HG02759 (cell line): ENCODE measurements around the gene SUMO2.
"Not testable (repeated sequence)": the region's sequence is repeated elsewhere in the genome, so short reads cannot be mapped to it uniquely, and the experiment has no call there.

Experiments
- ATAC-seq: cut with Tn5 transposase; IDR thresholded peaks from one replicate; pipeline ENCODE4 v1.9.1; 2021; ENCODE audit warnings: mild to moderate bottlenecking, moderate library complexity; ENCODE audit not compliant: unreplicated experiment

The SUMO2 gene

GRCh38 chr17:75182569-75183436, at the start of gene SUMO2:
SUMO2 (minus strand) TSS chr17:75182959; CDS start chr17:75182834, 125 bp downstream.
- peak; percentile 82 for ATAC-seq

- ATAC-seq: no peak
Observed at GRCh38 chr17:75231741-75232464, 49.1 kb upstream of the SUMO2 start.

GRCh38 chr17:75231071-75231470, 48.3 kb upstream of the SUMO2 start:
- no peak for ATAC-seq

GRCh38 chr17:75228847-75229246, 46.1 kb upstream of the SUMO2 start:
- ATAC-seq: no peak

- no peak for ATAC-seq
Observed at GRCh38 chr17:75228305-75228704, 45.5 kb upstream of the SUMO2 start.

GRCh38 chr17:75227729-75228128, 45.0 kb upstream of the SUMO2 start:
- ATAC-seq: no peak

- no peak for ATAC-seq
Observed at GRCh38 chr17:75225016-75225415, 42.3 kb upstream of the SUMO2 start.

GRCh38 chr17:75219815-75220214, 37.1 kb upstream of the SUMO2 start:
- ATAC-seq: no peak

- ATAC-seq: no peak
Observed at GRCh38 chr17:75218131-75218530, 35.4 kb upstream of the SUMO2 start.

GRCh38 chr17:75209061-75209460, 26.3 kb upstream of the SUMO2 start:
- no peak for ATAC-seq

GRCh38 chr17:75208161-75208560, 25.4 kb upstream of the SUMO2 start:
- ATAC-seq: no peak

- ATAC-seq: no peak
Observed at GRCh38 chr17:75207760-75208159, 25.0 kb upstream of the SUMO2 start.

- not testable (repeated sequence) for ATAC-seq
Observed at GRCh38 chr17:75207050-75207407, 24.3 kb upstream of the SUMO2 start.

GRCh38 chr17:75205793-75206163, 23.0 kb upstream of the SUMO2 start:
- peak; percentile 27 for ATAC-seq

- ATAC-seq: peak; percentile 87
Observed at GRCh38 chr17:75205037-75205792, 22.5 kb upstream of the SUMO2 start, which contains the start of gene NUP85. NUP85 (plus strand) TSS chr17:75205679; CDS start chr17:75205762, 83 bp downstream.

GRCh38 chr17:75199886-75200618, 17.3 kb upstream of the SUMO2 start:
- no peak for ATAC-seq

- ATAC-seq: no peak
Observed at GRCh38 chr17:75194879-75195278, 12.1 kb upstream of the SUMO2 start.

- ATAC-seq: no peak
Observed at GRCh38 chr17:75191584-75191983, 8.8 kb upstream of the SUMO2 start.

- no peak for ATAC-seq
Observed at GRCh38 chr17:75188614-75189013, 5.9 kb upstream of the SUMO2 start.

- ATAC-seq: no peak
Observed at GRCh38 chr17:75183999-75184884, 1.5 kb upstream of the SUMO2 start.
